Neural crest cell (in vitro differentiated cells): ENCODE results near the gene PNLIPRP3. TPM values are rescaled to one million over a fixed set of nuclear protein-coding genes. Genes with fewer than 3 reads are reported as not detected.

ENCODE experiments used
- DNase-seq: peaks from one replicate; pipeline ENCODE4 v3.0.0; 2021; ENCODE audit warnings: low read depth, mixed read lengths, low spot score
- H3K27ac Mint-ChIP-seq: one replicate; pipeline ENCODE4 v1.8.0; 2021; ENCODE audit warnings: mild to moderate bottlenecking, mixed read lengths; ENCODE audit not compliant: unreplicated experiment
- H3K27me3 Mint-ChIP-seq: 2 replicates; pipeline ENCODE4 v1.8.0; 2021; ENCODE audit warnings: low read depth, mild to moderate bottlenecking, mixed read lengths
- H3K36me3 Mint-ChIP-seq: 2 replicates; pipeline ENCODE4 v1.8.0; 2021; ENCODE audit warnings: low read depth, mild to moderate bottlenecking, mixed read lengths
- H3K4me1 Mint-ChIP-seq: 2 replicates; pipeline ENCODE4 v1.8.0; 2021; ENCODE audit warnings: mixed read lengths
- H3K4me3 Mint-ChIP-seq: one replicate; pipeline ENCODE4 v1.8.0; 2021; ENCODE audit warnings: mild to moderate bottlenecking, mixed read lengths
- H3K9me3 Mint-ChIP-seq: 2 replicates; pipeline ENCODE4 v1.8.0; 2021; ENCODE audit warnings: mixed read lengths
- CTCF ChIP-seq: fragments of 200-600 bp; sonication (generic); conservative IDR thresholded peaks from 2 replicates; pipeline ENCODE4 v1.5.0; 2021; ENCODE audit warnings: antibody characterized with exemption, mild to moderate bottlenecking
- total RNA-seq: library from RNA; stranded (reverse); gene quantifications from 2 replicates; pipeline ENCODE4 v1.2.1, GENCODE V29; 2021

The PNLIPRP3 gene
- total RNA-seq, 1 donor from 2014 or later, result not detected

- H3K4me3 Mint-ChIP-seq, result no peak overlapping the region
- no peaks in the 10 kb centered on the region for H3K36me3 Mint-ChIP-seq
- no peak for TF ChIP-seq CTCF
- H3K27me3 Mint-ChIP-seq, result no peaks in the 10 kb centered on the region
- no peaks in the 10 kb centered on the region for H3K9me3 Mint-ChIP-seq
- H3K27ac Mint-ChIP-seq, result no peak overlapping the region
- H3K4me1 Mint-ChIP-seq, result no peaks in the 10 kb centered on the region
- no peak for DNase-seq
Measured at GRCh38 chr10:116450861-116451260, 23.2 kb downstream of the PNLIPRP3 start.

GRCh38 chr10:116451711-116452337 lies 24.2 kb downstream of the PNLIPRP3 start:
- no peaks in the 10 kb centered on the region for H3K36me3 Mint-ChIP-seq
- H3K9me3 Mint-ChIP-seq, result no peaks in the 10 kb centered on the region
- no peak overlapping the region for H3K27ac Mint-ChIP-seq
- H3K27me3 Mint-ChIP-seq, result no peaks in the 10 kb centered on the region
- H3K4me1 Mint-ChIP-seq, result peaks cover 4% of the 10 kb centered on the region
- H3K4me3 Mint-ChIP-seq, result no peak overlapping the region
- no peak for DNase-seq
- TF ChIP-seq CTCF, result no peak

GRCh38 chr10:116452338-116452720 lies 24.7 kb downstream of the PNLIPRP3 start:
- TF ChIP-seq CTCF, result no peak
- no peak for DNase-seq
- Mint-ChIP-seq H3K27ac (no peak overlapping the region), H3K9me3 (no peaks in the 10 kb centered on the region), H3K4me1 (peaks cover 9% of the 10 kb centered on the region), H3K36me3 (no peaks in the 10 kb centered on the region), H3K4me3 (no peak overlapping the region), H3K27me3 (no peaks in the 10 kb centered on the region)

- Mint-ChIP-seq H3K36me3 (no peaks in the 10 kb centered on the region), H3K9me3 (no peaks in the 10 kb centered on the region), H3K4me3 (no peak overlapping the region), H3K27me3 (no peaks in the 10 kb centered on the region), H3K4me1 (peaks cover 28% of the 10 kb centered on the region), H3K27ac (peak overlapping the region; percentile 76)
- DNase-seq, result no peak
- TF ChIP-seq CTCF, result no peak
Measured at GRCh38 chr10:116457488-116457887, 29.8 kb downstream of the PNLIPRP3 start.

- TF ChIP-seq CTCF, result no peak
- H3K4me1 Mint-ChIP-seq, result peaks cover 31% of the 10 kb centered on the region
- no peak for DNase-seq
- no peaks in the 10 kb centered on the region for H3K9me3 Mint-ChIP-seq
- H3K36me3 Mint-ChIP-seq, result no peaks in the 10 kb centered on the region
- no peak overlapping the region for H3K27ac Mint-ChIP-seq
- H3K27me3 Mint-ChIP-seq, result no peaks in the 10 kb centered on the region
- H3K4me3 Mint-ChIP-seq, result no peak overlapping the region
Measured at GRCh38 chr10:116460219-116460618, 32.6 kb downstream of the PNLIPRP3 start.
